Measurements from ENCODE around the gene FMOD. TPM values are rescaled to one million over a fixed set of nuclear protein-coding genes. Genes with fewer than 3 reads are reported as not detected.

The FMOD gene
- total RNA-seq, 1 experiment from 2014 or later, result not detected

GRCh38 chr1:203320591-203321272, 30.2 kb downstream of the FMOD start:
- no peak overlapping the region for H3K27ac ChIP-seq
- no peak overlapping the region for H3K4me3 ChIP-seq
- no peak for DNase-seq
- no peak overlapping the region for H3K4me2 ChIP-seq
- H2AFZ ChIP-seq, result no peak overlapping the region
- H3K4me1 ChIP-seq (replicated peaks; ENCODE audit: insufficient read depth), result peaks cover 4% of the 10 kb centered on the region
- POLR2A ChIA-PET (ENCODE audit: unreplicated experiment), result interaction anchor here (0.6 kb wide), 2 partner anchors 11 to 13 kb away, joined by 3 read pairs; no protein-coding TSS in a partner anchor
- CTCF ChIA-PET, result no interaction called here
- no peak for TF ChIP-seq EZH2 (IDR thresholded peaks at IDR 0.05; ENCODE audit: low read depth)
- no peak for TF ChIP-seq CTCF (conservative IDR thresholded peaks at IDR 0.05)
- BruUV-seq (replicated peaks), result no TSS peak
- no peaks in the 10 kb centered on the region for H3K9me3 ChIP-seq (ENCODE audit: insufficient read depth, low read depth)
- peaks cover 22% of the 10 kb centered on the region; the same call in 1 of the 2 replicates for H3K27me3 ChIP-seq (ENCODE audit: insufficient read depth, low read depth)
- H4K20me1 ChIP-seq (ENCODE audit: insufficient read depth), result no peaks in the 10 kb centered on the region
- no peaks in the 10 kb centered on the region for H3K79me2 ChIP-seq (ENCODE audit: low read depth)
- no peaks in the 10 kb centered on the region for H3K36me3 ChIP-seq (ENCODE audit: low read depth)
- H3F3A ChIP-seq (ENCODE audit: insufficient read depth, low read depth), result no peaks in the 10 kb centered on the region
- H3K9me2 ChIP-seq (ENCODE audit: insufficient read depth), result no peaks in the 10 kb centered on the region
- intact Hi-C loops (cut with micrococcal nuclease; ENCODE audit: unreplicated experiment), result no loop called here

- no peaks in the 10 kb centered on the region for H3K79me2 ChIP-seq (ENCODE audit: low read depth)
- H3F3A ChIP-seq (ENCODE audit: insufficient read depth, low read depth), result no peaks in the 10 kb centered on the region
- ChIA-PET CTCF (interaction anchor here (0.6 kb wide), 1 partner anchor 31 kb away, joined by 3 read pairs; no protein-coding TSS in a partner anchor), POLR2A (ENCODE audit: unreplicated experiment) (no interaction called here)
- no peak overlapping the region for H2AFZ ChIP-seq
- peaks cover 5% of the 10 kb centered on the region; the same call in 1 of the 2 replicates for H3K27me3 ChIP-seq (ENCODE audit: insufficient read depth, low read depth)
- H3K4me1 ChIP-seq (replicated peaks; ENCODE audit: insufficient read depth), result peaks cover 4% of the 10 kb centered on the region
- TF ChIP-seq CTCF (conservative IDR thresholded peaks at IDR 0.05) (no peak), EZH2 (IDR thresholded peaks at IDR 0.05; ENCODE audit: low read depth) (no peak)
- H3K4me3 ChIP-seq, result no peak overlapping the region
- no peak for DNase-seq
- H3K9me2 ChIP-seq (ENCODE audit: insufficient read depth), result no peaks in the 10 kb centered on the region
- no TSS peak for BruUV-seq (replicated peaks)
- no peaks in the 10 kb centered on the region for H3K36me3 ChIP-seq (ENCODE audit: low read depth)
- intact Hi-C loops (cut with micrococcal nuclease; ENCODE audit: unreplicated experiment), result no loop called here
- no peak overlapping the region for H3K4me2 ChIP-seq
- H3K9me3 ChIP-seq (ENCODE audit: insufficient read depth, low read depth), result no peaks in the 10 kb centered on the region
- no peak overlapping the region for H3K27ac ChIP-seq
- no peaks in the 10 kb centered on the region for H4K20me1 ChIP-seq (ENCODE audit: insufficient read depth)
Measured at GRCh38 chr1:203318229-203318517, 32.7 kb downstream of the FMOD start.

DNA sequence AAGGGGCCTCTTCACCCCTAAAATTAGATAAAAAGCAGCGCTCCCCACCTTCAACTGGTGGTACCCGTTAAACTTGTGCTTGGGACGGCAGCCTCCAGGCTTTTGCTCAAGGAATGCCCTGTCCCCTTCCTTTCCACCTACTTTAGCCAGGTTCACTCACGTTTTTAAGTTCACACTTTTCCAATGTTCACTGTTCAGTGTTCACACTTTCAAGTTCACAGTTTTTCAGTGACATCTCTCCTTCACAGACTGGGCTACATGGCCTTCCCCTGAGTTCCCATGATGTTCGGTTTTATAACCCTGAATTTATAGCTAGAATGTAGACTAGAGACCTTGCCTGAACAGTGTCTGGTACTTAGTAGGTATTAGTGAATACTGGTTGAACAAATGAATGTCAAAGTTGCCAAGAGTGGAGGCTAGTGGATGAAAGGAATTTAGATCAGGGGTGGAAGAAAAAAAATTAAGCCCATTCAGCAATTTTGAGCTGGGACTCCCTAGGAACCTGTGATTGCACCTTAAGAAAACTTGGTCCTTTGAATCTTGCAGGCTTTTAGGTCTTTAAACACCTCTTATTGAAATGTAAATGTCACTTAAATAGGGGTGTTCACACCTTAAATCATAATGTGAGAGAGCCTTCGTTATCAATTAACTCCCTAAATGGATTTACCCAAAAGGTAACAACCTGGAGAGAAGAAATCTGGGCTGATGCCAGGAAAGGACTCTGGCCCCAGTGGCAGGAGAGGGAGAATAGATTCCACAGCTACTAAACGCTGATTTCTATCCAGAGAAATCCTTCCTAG, 33.3 kb downstream of the FMOD start:
- intact Hi-C loops (cut with micrococcal nuclease; ENCODE audit: unreplicated experiment), result no loop called here
- Histone ChIP-seq H3K27ac (no peak overlapping the region), H4K20me1 (ENCODE audit: insufficient read depth) (no peaks in the 10 kb centered on the region), H3K27me3 (ENCODE audit: insufficient read depth, low read depth) (peaks cover 5% of the 10 kb centered on the region; the same call in 1 of the 2 replicates), H3K9me2 (ENCODE audit: insufficient read depth) (no peaks in the 10 kb centered on the region), H3F3A (ENCODE audit: insufficient read depth, low read depth) (no peaks in the 10 kb centered on the region), H3K79me2 (ENCODE audit: low read depth) (no peaks in the 10 kb centered on the region), H2AFZ (no peak overlapping the region), H3K9me3 (ENCODE audit: insufficient read depth, low read depth) (no peaks in the 10 kb centered on the region), H3K36me3 (ENCODE audit: low read depth) (no peaks in the 10 kb centered on the region), H3K4me3 (no peak overlapping the region), H3K4me1 (replicated peaks; ENCODE audit: insufficient read depth) (peaks cover 4% of the 10 kb centered on the region), H3K4me2 (no peak overlapping the region)
- CTCF ChIA-PET, result interaction anchor here (0.6 to 1.2 kb wide), 5 partner anchors 9 to 32 kb away, joined by 3 read pairs; no protein-coding TSS in a partner anchor
- no TSS peak for BruUV-seq (replicated peaks)
- POLR2A ChIA-PET (ENCODE audit: unreplicated experiment), result interaction anchor here (1.4 kb wide), 1 partner anchor 11 kb away, joined by 13 read pairs; the partner anchor contains the start of gene BTG2
- no peak for TF ChIP-seq CTCF (conservative IDR thresholded peaks at IDR 0.05)
- no peak for TF ChIP-seq EZH2 (IDR thresholded peaks at IDR 0.05; ENCODE audit: low read depth)
- DNase-seq, result no peak

Measured in PC-9 (cell line).